Activated CD4-positive, CD25-positive, alpha-beta regulatory T cell (primary cell): ENCODE results near the gene RBM17.
"Not testable (repeated sequence)": the region's sequence is repeated elsewhere in the genome, so short reads cannot be mapped to it uniquely, and the experiment has no call there.

Experiments
- DNase-seq, 4 experiments: peaks; one replicate each; lab custom pipeline; 2025; lab: John Stamatoyannopoulos, UW

Gene RBM17

DNA sequence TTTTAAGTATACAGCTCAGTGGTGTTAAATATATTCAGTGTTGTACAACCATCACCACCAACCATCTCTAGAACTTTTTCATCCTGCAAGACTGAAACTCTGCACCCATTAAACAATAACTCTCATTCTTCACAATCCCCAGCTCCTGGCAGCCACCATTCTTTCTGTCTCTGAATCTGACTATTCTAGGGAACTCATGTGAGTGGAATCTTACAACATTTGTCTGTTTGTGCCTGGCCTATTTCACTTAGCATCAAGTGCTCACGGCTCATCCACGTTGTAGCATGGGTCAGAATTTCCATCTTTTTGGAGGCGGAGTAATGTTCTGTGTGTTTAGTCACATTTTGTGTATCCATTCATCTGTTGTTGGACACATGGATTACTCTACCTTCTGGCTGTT lies 73.1 kb downstream of the RBM17 start:
- no peak for DNase-seq

DNA sequence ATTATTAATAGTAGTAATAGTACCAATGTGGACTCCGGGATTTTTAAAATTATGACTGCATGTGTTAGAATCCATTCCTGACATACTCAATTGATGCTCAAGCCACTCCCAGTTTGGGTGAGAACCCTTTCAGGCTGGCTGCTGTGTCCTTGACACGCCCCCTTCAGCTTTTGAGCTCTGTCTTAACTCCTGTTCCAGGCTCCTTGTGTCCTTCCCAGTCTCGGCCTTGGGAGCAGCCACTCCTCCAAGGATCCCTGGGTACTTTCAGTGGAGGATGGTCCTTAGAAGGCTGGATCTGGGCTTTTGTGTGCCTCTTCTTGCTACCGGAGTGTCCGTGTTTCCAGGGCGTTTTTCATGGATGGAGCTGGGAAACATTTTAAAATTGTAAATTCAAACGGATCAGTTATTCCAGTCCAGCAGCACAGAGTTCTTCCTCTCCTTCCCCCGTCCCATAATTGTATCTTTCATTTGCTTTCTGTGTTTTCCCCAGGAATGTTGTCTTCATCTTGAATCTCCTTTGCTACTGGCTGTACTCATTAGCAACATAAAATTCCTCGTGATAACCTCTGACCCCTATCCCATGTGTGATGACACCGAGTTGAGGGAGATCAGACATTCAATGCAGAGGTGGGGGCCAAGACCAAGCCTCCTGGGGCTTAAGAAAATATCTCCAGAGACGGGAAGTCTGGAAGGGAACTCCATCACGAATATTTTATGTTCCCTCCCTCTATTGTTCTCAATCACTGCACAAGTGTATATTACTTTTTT lies 73.9 kb downstream of the RBM17 start:
- no peak for DNase-seq

DNA sequence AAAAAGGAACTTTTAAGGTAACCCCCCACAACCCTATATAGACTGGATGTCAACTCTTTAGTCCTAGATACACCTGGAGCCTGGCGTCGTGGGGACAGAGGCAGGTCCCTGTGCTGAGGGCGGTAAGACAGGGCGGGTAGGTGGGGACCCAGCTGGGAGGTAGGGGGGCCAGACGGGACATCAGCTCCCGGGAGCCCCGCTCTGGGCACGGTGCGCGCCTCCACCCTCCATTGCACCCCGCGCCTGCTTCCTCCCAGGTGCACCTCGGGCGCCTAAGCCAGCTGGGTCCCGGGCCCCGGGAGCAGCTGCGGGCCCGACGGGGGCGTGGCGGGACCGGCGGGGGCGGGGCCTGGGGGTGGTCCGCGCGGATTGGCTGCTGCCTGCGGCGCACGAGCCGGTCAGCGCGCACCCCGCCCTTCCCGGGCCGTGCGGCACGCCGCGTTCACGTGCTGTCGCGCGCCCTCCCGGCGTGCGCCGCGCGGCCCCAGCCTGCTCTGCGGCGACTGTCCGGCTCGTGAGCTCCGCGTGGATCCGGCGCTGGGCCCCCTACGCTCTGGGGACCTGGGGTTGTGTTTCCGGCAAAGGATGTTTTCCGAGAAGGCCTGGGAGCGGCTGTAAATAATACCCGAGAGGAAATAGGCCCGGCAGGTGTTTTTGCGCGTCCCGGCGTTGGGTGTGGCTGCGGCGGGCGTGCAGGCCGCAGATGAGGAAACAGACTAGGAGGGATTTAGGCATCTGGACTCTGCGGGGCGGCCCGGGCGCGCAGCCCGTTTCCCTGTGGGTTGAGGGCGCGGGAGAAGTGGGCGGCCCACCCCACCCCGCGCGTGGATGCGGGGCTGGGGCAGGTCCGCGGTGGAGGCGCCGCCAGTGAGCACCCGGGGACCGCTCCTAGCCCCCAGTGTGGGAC lies 74.8 kb downstream of the RBM17 start:
- DNase-seq: peak; percentile 84 to 95 (median 90)

DNA sequence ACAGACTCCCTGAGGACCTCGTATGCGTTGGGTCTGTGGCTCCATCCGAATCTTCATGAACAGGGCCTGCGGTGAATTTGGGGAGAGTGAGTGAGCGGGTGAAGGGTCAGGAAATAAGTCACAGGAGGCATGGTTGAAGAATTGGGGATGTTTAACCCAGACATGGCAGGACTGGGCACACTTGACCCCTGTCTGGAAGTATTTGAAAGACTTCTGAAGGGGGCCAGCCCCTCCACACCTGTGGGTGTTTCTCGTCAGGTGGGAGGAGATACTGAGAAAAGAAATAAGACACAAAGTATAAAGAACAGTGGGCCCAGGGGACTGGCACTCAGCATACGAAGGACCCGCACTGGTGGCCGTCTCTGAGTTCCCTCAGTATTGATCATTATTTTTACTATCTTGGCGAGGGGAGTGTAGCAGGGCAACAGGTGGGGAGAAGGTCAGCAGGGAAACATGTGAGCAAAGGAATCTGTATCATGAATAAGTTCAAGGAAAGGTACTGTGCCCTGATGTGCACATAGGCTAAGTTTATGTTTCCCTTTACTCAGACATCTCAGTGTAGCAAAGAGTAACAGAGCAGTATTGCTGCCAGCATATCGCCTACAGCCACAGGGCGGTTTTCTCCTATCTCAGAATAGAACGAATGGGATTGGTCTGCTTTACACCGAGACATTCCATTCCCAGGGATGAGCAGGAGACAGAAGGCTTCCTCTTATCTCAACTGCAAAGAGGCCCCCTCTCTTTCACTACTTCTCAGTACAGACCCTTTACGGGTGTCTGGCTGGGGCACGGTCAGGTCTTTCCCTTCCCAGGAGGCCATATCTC lies 75.6 kb downstream of the RBM17 start:
- DNase-seq: no peak

DNA sequence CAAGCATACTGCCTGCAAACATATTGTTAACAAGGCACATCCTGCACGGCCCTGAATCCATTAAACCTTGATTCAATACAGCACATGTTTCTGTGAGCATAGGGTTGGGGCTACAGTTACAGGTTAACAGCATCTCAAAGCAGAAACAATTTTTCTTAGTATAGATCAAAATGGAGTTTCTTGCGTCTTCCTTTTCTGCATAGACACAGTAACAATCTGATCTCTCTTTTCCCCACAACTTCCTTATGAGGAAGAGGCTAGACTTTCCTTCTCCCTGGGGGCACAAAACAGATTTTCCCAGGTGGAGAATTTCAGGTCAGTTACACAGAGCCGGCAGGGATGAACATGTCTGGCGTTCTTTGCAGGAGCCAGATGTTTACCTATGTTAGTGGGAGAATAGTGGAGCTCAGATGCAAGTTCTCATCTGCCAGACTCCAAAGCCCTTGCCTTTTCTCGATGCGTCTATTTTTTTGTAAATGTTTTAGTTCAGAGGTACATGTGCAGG lies 76.4 kb downstream of the RBM17 start:
- no peak for DNase-seq

DNA sequence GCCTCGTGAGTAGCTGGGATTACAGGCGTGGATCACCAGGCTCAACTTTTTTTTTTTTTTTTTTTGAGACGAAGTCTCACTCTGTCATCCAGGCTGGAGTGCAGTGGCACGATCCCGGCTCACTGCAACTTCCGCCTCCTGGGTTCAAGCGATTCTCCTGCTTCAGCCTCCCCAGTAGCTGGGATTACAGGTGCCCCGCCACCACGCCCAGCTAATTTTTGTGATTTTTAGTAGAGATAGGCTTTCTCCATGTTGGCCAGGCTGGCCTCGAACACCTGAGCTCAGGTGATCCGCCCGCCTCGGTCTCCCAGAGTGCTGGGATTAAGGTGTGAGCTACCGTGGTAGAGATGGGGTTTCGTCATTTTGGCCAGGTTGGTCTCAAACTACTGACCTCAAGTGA lies 77.1 kb downstream of the RBM17 start:
- DNase-seq: not testable (repeated sequence)
